GM23338 (cell line): Measurements from ENCODE around the gene DDX24. TPM values are rescaled to one million over a fixed set of nuclear protein-coding genes. Genes with fewer than 3 reads are reported as not detected.

Experiments
- ATAC-seq: fragments of 200-7000 bp; cut with Tn5 transposase; 3 replicates; pipeline ENCODE4 v1.9.1; 2020
- DNase-seq: peaks from one replicate; pipeline ENCODE4 v3.0.0-alpha.2; 2015; ENCODE audit warnings: low spot score
- H2AFZ ChIP-seq: fragments of 200-600 bp; sonication (generic); 2 replicates; pipeline ENCODE4 v1.8.0; 2016; ENCODE audit warnings: antibody characterized with exemption, mild to moderate bottlenecking, moderate library complexity
- H3F3A ChIP-seq: fragments of 200-600 bp; sonication (generic); replicated peaks from 2 replicates; pipeline ENCODE4 v1.8.0; 2017; ENCODE audit warnings: antibody characterized with exemption, mixed run types, low read depth
- H3K27ac ChIP-seq: fragments of 200-600 bp; sonication (generic); 2 replicates; pipeline ENCODE4 v1.6.1; 2016; ENCODE audit warnings: low read depth
- H3K27me3 ChIP-seq: fragments of 200-600 bp; sonication (generic); 2 replicates; pipeline ENCODE4 v1.8.0; 2016; ENCODE audit warnings: mild to moderate bottlenecking, mixed run types, moderate library complexity; ENCODE audit not compliant: insufficient read depth
- H3K36me3 ChIP-seq: fragments of 200-600 bp; sonication (generic); 2 replicates; pipeline ENCODE4 v1.8.0; 2016; ENCODE audit warnings: mild to moderate bottlenecking; ENCODE audit not compliant: insufficient read depth
- H3K4me1 ChIP-seq: fragments of 200-600 bp; sonication (generic); 2 replicates; pipeline ENCODE4 v1.8.0; 2016; ENCODE audit warnings: mild to moderate bottlenecking, moderate library complexity; ENCODE audit not compliant: insufficient read depth
- H3K4me2 ChIP-seq: fragments of 200-600 bp; sonication (generic); 2 replicates; pipeline ENCODE4 v1.7.1; 2017; ENCODE audit warnings: mixed run types
- H3K4me3 ChIP-seq: fragments of 200-600 bp; sonication (generic); 2 replicates; pipeline ENCODE4 v1.6.1; 2016; ENCODE audit warnings: mixed run types
- H3K79me2 ChIP-seq: fragments of 200-600 bp; sonication (generic); replicated peaks from 2 replicates; pipeline ENCODE4 v1.8.0; 2017; ENCODE audit warnings: mild to moderate bottlenecking; ENCODE audit not compliant: insufficient read depth
- H3K9me2 ChIP-seq: fragments of 200-600 bp; sonication (generic); 2 replicates; pipeline ENCODE4 v1.8.0; 2017; ENCODE audit not compliant: insufficient read depth
- H4K20me1 ChIP-seq: fragments of 200-600 bp; sonication (generic); replicated peaks from 2 replicates; pipeline ENCODE4 v1.8.0; 2017; ENCODE audit warnings: mild to moderate bottlenecking; ENCODE audit not compliant: insufficient read depth
- H3K27ac Mint-ChIP-seq: 2 replicates; pipeline ENCODE4 v1.8.0; 2020; ENCODE audit warnings: inconsistent platforms, mild to moderate bottlenecking, moderate library complexity, mixed read lengths
- H3K27me3 Mint-ChIP-seq: 3 replicates; pipeline ENCODE4 v1.8.0; 2022; ENCODE audit warnings: low read depth, mild to moderate bottlenecking, moderate library complexity, mixed read lengths, inconsistent platforms; ENCODE audit not compliant: insufficient read depth, poor library complexity
- H3K36me3 Mint-ChIP-seq: 3 replicates; pipeline ENCODE4 v1.8.0; 2021; ENCODE audit warnings: low read depth, mild to moderate bottlenecking, inconsistent platforms, moderate library complexity, mixed read lengths
- H3K4me1 Mint-ChIP-seq: 3 replicates; pipeline ENCODE4 v1.8.0; 2020; ENCODE audit warnings: mild to moderate bottlenecking, inconsistent platforms, mixed read lengths
- H3K4me3 Mint-ChIP-seq: 3 replicates; pipeline ENCODE4 v1.8.0; 2021; ENCODE audit warnings: moderate library complexity, mild to moderate bottlenecking, inconsistent platforms, mixed read lengths
- H3K9me3 Mint-ChIP-seq: 3 replicates; pipeline ENCODE4 v1.8.0; 2020; ENCODE audit warnings: moderate library complexity, mild to moderate bottlenecking, inconsistent platforms, mixed read lengths
- CREB1 ChIP-seq: fragments of 250-450 bp; sonication (Bioruptor Pico); IDR thresholded peaks from 2 replicates; pipeline ENCODE4 v1.5.0; 2020; ENCODE audit warnings: low read depth, mild to moderate bottlenecking, moderate library complexity
- EZH2 ChIP-seq: fragments of 200-600 bp; sonication (generic); IDR thresholded peaks from one replicate; pipeline ENCODE4 v1.8.0; 2017; ENCODE audit warnings: antibody characterized with exemption, mild to moderate bottlenecking, low read depth; ENCODE audit not compliant: unreplicated experiment
- EZH2phosphoT487 ChIP-seq: fragments of 200-600 bp; sonication (generic); IDR thresholded peaks from one replicate; pipeline ENCODE4 v1.8.1; 2018; ENCODE audit warnings: antibody characterized with exemption; ENCODE audit not compliant: unreplicated experiment
- JUNB ChIP-seq: IDR thresholded peaks from one replicate; pipeline ENCODE4 v1.6.1; 2016; ENCODE audit warnings: antibody characterized with exemption; ENCODE audit not compliant: unreplicated experiment
- NANOG ChIP-seq: IDR thresholded peaks from 2 replicates; pipeline ENCODE4 v1.6.1; 2016; ENCODE audit warnings: antibody characterized with exemption, borderline replicate concordance
- POLR2AphosphoS5 ChIP-seq: IDR thresholded peaks from 2 replicates; pipeline ENCODE4 v1.6.1; 2016; ENCODE audit warnings: antibody characterized with exemption, low read depth
- STAT1 ChIP-seq: IDR thresholded peaks from one replicate; pipeline ENCODE4 v1.6.1; 2016; ENCODE audit warnings: antibody characterized with exemption; ENCODE audit not compliant: unreplicated experiment
- ZNF114 ChIP-seq: fragments of 250-450 bp; sonication (Bioruptor Pico); IDR thresholded peaks from 2 replicates; pipeline ENCODE4 v1.5.0; 2020; ENCODE audit warnings: mild to moderate bottlenecking, moderate library complexity
- ZNF331 ChIP-seq: fragments of 250-450 bp; sonication (Bioruptor Pico); IDR thresholded peaks from 2 replicates; pipeline ENCODE4 v1.5.0; 2020; ENCODE audit warnings: low read depth, mild to moderate bottlenecking, moderate library complexity
- polyA plus RNA-seq: library from polyadenylated mRNA; unstranded; fragments of >200 nt; fragmentation: Nextera tagmentation; extraction: Ambion mirVana; gene quantifications from 2 replicates; pipeline ENCODE4 v1.2.1, GENCODE V29; 2016
- total RNA-seq: library from RNA; depleted of rRNA; stranded (reverse); fragments of >200 nt; shearing (Covaris generic); gene quantifications from 2 replicates; pipeline ENCODE4 v1.2.3, GENCODE V29; 2014
- TF ChIP-seq, protein P1 (sequence below): fragments of 250-450 bp; sonication (Bioruptor Pico); IDR thresholded peaks from 2 replicates; pipeline ENCODE4 v1.5.0; 2020; ENCODE audit warnings: mild to moderate bottlenecking, moderate library complexity
- TF ChIP-seq, protein P2 (sequence below), 2 experiments: fragments of 200-600 bp in 1 of 2; sonication (generic) in 1 of 2; conservative IDR thresholded peaks; 2 replicates each; pipeline versions ENCODE4 v1.5.1 to v1.6.1; 2016 to 2017; ENCODE audit warnings: antibody characterized with exemption in 2 of 2, low read depth in 2 of 2, mild to moderate bottlenecking in 2 of 2, moderate library complexity in 1 of 2
- TF ChIP-seq, protein P3 (sequence below): IDR thresholded peaks from one replicate; pipeline ENCODE4 v1.6.1; 2018; ENCODE audit warnings: antibody characterized with exemption; ENCODE audit not compliant: unreplicated experiment
- TF ChIP-seq, protein P4 (sequence below): IDR thresholded peaks from 2 replicates; pipeline ENCODE4 v1.6.1; 2016; ENCODE audit warnings: antibody characterized with exemption

Gene DDX24
- total and polyA plus RNA-seq, 2 experiments from 2014 or later: 150 to 265 TPM

DNA sequence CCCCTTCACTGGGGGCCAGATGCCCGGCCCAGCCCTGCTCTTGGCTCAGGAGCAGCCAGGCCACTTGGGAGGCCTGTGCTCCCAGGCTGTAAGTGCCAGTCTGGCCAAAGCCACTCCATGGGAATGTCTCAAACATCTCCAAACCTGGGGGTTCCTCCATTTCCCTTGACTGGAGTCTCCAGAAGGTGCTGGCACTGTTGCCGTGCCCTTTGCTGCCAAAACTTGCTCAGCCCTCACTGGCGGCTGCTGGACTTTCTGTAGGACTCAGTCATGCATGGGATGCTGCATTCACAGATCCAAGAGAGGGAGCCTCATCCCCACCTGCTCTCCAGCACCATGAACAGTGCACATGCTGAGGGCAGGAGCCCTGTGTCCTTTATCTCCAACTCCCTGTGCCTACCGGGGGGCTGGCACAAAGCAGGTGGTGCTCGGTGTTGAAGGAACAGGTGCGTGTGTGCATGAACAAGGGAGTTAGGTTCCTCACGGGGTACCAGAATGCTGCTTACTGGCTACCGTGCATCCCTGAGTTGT is 64.5 kb downstream of the DDX24 start:
- no peak for ATAC-seq
- no peaks in the 10 kb centered on the region; the same call in 2 of the 3 replicates for H3K9me3 Mint-ChIP-seq
- Histone ChIP-seq H2AFZ (no peak overlapping the region), H3K4me2 (no peak overlapping the region), H3K4me3 (no peak overlapping the region), H3F3A (no peaks in the 10 kb centered on the region), H3K4me1 (no peaks in the 10 kb centered on the region), H4K20me1 (no peaks in the 10 kb centered on the region), H3K27me3 (no peaks in the 10 kb centered on the region), H3K79me2 (no peaks in the 10 kb centered on the region), H3K36me3 (no peaks in the 10 kb centered on the region), H3K27ac (no peak overlapping the region), H3K9me2 (no peaks in the 10 kb centered on the region)
- no peak for DNase-seq
- H3K27me3 Mint-ChIP-seq: peaks cover 4% of the 10 kb centered on the region
- H3K4me3 Mint-ChIP-seq: no peak overlapping the region
- H3K36me3 Mint-ChIP-seq: no peaks in the 10 kb centered on the region
- H3K27ac Mint-ChIP-seq: no peak overlapping the region
- TF ChIP-seq JUNB (no peak), POLR2AphosphoS5 (no peak), NANOG (no peak), ZNF114 (CRISPR knock-in tag) (no peak), EZH2phosphoT487 (no peak), CREB1 (no peak), STAT1 (no peak), EZH2 (no peak), ZNF331 (CRISPR knock-in tag) (no peak)
- TF ChIP-seq, protein P1, sequence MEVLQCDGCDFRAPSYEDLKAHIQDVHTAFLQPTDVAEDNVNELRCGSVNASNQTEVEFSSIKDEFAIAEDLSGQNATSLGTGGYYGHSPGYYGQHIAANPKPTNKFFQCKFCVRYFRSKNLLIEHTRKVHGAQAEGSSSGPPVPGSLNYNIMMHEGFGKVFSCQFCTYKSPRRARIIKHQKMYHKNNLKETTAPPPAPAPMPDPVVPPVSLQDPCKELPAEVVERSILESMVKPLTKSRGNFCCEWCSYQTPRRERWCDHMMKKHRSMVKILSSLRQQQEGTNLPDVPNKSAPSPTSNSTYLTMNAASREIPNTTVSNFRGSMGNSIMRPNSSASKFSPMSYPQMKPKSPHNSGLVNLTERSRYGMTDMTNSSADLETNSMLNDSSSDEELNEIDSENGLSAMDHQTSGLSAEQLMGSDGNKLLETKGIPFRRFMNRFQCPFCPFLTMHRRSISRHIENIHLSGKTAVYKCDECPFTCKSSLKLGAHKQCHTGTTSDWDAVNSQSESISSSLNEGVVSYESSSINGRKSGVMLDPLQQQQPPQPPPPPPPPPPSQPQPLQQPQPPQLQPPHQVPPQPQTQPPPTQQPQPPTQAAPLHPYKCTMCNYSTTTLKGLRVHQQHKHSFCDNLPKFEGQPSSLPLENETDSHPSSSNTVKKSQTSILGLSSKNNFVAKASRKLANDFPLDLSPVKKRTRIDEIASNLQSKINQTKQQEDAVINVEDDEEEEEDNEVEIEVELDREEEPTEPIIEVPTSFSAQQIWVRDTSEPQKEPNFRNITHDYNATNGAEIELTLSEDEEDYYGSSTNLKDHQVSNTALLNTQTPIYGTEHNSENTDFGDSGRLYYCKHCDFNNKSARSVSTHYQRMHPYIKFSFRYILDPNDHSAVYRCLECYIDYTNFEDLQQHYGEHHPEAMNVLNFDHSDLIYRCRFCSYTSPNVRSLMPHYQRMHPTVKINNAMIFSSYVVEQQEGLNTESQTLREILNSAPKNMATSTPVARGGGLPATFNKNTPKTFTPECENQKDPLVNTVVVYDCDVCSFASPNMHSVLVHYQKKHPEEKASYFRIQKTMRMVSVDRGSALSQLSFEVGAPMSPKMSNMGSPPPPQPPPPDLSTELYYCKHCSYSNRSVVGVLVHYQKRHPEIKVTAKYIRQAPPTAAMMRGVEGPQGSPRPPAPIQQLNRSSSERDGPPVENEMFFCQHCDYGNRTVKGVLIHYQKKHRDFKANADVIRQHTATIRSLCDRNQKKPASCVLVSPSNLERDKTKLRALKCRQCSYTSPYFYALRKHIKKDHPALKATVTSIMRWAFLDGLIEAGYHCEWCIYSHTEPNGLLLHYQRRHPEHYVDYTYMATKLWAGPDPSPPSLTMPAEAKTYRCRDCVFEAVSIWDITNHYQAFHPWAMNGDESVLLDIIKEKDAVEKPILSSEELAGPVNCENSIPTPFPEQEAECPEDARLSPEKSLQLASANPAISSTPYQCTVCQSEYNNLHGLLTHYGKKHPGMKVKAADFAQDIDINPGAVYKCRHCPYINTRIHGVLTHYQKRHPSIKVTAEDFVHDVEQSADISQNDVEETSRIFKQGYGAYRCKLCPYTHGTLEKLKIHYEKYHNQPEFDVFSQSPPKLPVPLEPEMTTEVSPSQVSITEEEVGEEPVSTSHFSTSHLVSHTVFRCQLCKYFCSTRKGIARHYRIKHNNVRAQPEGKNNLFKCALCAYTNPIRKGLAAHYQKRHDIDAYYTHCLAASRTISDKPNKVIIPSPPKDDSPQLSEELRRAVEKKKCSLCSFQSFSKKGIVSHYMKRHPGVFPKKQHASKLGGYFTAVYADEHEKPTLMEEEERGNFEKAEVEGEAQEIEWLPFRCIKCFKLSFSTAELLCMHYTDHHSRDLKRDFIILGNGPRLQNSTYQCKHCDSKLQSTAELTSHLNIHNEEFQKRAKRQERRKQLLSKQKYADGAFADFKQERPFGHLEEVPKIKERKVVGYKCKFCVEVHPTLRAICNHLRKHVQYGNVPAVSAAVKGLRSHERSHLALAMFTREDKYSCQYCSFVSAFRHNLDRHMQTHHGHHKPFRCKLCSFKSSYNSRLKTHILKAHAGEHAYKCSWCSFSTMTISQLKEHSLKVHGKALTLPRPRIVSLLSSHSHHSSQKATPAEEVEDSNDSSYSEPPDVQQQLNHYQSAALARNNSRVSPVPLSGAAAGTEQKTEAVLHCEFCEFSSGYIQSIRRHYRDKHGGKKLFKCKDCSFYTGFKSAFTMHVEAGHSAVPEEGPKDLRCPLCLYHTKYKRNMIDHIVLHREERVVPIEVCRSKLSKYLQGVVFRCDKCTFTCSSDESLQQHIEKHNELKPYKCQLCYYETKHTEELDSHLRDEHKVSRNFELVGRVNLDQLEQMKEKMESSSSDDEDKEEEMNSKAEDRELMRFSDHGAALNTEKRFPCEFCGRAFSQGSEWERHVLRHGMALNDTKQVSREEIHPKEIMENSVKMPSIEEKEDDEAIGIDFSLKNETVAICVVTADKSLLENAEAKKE: no peak
- TF ChIP-seq, protein P2, sequence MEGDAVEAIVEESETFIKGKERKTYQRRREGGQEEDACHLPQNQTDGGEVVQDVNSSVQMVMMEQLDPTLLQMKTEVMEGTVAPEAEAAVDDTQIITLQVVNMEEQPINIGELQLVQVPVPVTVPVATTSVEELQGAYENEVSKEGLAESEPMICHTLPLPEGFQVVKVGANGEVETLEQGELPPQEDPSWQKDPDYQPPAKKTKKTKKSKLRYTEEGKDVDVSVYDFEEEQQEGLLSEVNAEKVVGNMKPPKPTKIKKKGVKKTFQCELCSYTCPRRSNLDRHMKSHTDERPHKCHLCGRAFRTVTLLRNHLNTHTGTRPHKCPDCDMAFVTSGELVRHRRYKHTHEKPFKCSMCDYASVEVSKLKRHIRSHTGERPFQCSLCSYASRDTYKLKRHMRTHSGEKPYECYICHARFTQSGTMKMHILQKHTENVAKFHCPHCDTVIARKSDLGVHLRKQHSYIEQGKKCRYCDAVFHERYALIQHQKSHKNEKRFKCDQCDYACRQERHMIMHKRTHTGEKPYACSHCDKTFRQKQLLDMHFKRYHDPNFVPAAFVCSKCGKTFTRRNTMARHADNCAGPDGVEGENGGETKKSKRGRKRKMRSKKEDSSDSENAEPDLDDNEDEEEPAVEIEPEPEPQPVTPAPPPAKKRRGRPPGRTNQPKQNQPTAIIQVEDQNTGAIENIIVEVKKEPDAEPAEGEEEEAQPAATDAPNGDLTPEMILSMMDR (conservative IDR thresholded peaks at IDR 0.05; ENCODE audit: low read depth in 2 of 2): no peak
- TF ChIP-seq, protein P3, sequence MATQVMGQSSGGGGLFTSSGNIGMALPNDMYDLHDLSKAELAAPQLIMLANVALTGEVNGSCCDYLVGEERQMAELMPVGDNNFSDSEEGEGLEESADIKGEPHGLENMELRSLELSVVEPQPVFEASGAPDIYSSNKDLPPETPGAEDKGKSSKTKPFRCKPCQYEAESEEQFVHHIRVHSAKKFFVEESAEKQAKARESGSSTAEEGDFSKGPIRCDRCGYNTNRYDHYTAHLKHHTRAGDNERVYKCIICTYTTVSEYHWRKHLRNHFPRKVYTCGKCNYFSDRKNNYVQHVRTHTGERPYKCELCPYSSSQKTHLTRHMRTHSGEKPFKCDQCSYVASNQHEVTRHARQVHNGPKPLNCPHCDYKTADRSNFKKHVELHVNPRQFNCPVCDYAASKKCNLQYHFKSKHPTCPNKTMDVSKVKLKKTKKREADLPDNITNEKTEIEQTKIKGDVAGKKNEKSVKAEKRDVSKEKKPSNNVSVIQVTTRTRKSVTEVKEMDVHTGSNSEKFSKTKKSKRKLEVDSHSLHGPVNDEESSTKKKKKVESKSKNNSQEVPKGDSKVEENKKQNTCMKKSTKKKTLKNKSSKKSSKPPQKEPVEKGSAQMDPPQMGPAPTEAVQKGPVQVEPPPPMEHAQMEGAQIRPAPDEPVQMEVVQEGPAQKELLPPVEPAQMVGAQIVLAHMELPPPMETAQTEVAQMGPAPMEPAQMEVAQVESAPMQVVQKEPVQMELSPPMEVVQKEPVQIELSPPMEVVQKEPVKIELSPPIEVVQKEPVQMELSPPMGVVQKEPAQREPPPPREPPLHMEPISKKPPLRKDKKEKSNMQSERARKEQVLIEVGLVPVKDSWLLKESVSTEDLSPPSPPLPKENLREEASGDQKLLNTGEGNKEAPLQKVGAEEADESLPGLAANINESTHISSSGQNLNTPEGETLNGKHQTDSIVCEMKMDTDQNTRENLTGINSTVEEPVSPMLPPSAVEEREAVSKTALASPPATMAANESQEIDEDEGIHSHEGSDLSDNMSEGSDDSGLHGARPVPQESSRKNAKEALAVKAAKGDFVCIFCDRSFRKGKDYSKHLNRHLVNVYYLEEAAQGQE: no peak
- TF ChIP-seq, protein P4, sequence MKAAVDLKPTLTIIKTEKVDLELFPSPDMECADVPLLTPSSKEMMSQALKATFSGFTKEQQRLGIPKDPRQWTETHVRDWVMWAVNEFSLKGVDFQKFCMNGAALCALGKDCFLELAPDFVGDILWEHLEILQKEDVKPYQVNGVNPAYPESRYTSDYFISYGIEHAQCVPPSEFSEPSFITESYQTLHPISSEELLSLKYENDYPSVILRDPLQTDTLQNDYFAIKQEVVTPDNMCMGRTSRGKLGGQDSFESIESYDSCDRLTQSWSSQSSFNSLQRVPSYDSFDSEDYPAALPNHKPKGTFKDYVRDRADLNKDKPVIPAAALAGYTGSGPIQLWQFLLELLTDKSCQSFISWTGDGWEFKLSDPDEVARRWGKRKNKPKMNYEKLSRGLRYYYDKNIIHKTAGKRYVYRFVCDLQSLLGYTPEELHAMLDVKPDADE: no peak
- peaks cover 10% of the 10 kb centered on the region for H3K4me1 Mint-ChIP-seq
